Thoracic aorta (tissue), 2 donors: ENCODE results near the gene RFX7. TPM values are rescaled to one million over a fixed set of nuclear protein-coding genes. Genes with fewer than 3 reads are reported as not detected.

ENCODE experiments used
- ATAC-seq: fragments of 150-250 bp; one replicate; pipeline ENCODE4 v1.8.0; 2017; ENCODE audit warnings: low read depth; ENCODE audit not compliant: insufficient number of reproducible peaks, low FRiP score
- DNase-seq: peaks from one replicate; pipeline ENCODE4 v3.0.0-alpha.2; 2020; ENCODE audit warnings: low spot score
- H3K27ac ChIP-seq, 2 donors: fragments of 200-600 bp; sonication (generic); 1 replicate in 1 of 2; 2 replicates in 1 of 2; pipeline ENCODE4 v1.5.1; 2016; ENCODE audit warnings: mild to moderate bottlenecking in 2 of 2, moderate library complexity in 2 of 2
- H3K27me3 ChIP-seq: fragments of 200-600 bp; sonication (generic); replicated peaks from 2 replicates; pipeline ENCODE4 v1.6.0; 2016; ENCODE audit warnings: mild to moderate bottlenecking; ENCODE audit not compliant: insufficient read depth
- H3K36me3 ChIP-seq: fragments of 200-600 bp; sonication (generic); one replicate; pipeline ENCODE4 v1.5.1; 2016
- H3K4me1 ChIP-seq, 2 donors: fragments of 200-600 bp; sonication (generic); 1 replicate in 1 of 2; 2 replicates in 1 of 2; pipeline versions ENCODE4 v1.5.1 to v1.6.0; 2016; ENCODE audit warnings: low read depth in 2 of 2, mild to moderate bottlenecking in 1 of 2; ENCODE audit not compliant: control insufficient read depth in 1 of 2
- H3K4me3 ChIP-seq: fragments of 200-600 bp; sonication (generic); 2 replicates; pipeline ENCODE4 v1.5.1; 2016; ENCODE audit warnings: mild to moderate bottlenecking
- H3K9me3 ChIP-seq: fragments of 200-600 bp; sonication (generic); 2 replicates; pipeline ENCODE4 v1.5.1; 2016
- total RNA-seq, 2 donors: library from RNA; depleted of rRNA; stranded (reverse); fragments of >200 nt; gene quantifications; one replicate each; pipeline versions ENCODE4 v1.1.0 to v1.2.3, GENCODE V29; 2016
- TF ChIP-seq, protein P1 (sequence below): fragments of 200-600 bp; sonication (generic); IDR thresholded peaks from one replicate; pipeline ENCODE4 v1.5.1; 2019; ENCODE audit warnings: antibody characterized with exemption

The RFX7 gene
- total RNA-seq, 2 donors from 2014 or later, result 7.0 to 8.0 TPM

DNA sequence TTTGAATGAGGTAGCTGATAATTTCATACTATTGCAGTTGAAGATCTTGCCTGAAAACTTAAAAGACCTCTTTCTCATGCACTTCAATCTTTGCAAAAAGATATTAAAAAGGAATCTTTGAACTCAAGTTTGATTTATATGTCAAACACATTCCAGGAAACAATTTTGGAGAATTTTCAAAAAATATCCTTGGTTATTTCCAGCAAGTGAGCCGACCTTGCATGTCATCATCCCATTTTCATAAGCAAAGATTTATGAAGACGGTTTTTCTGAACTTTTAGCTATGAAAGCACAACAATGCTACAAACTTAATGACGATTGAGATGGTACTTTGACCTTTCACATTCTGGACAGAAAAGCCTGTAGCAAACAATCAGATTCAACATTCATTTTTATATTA lies 95.6 kb downstream of the RFX7 start:
- TF ChIP-seq, protein P1, sequence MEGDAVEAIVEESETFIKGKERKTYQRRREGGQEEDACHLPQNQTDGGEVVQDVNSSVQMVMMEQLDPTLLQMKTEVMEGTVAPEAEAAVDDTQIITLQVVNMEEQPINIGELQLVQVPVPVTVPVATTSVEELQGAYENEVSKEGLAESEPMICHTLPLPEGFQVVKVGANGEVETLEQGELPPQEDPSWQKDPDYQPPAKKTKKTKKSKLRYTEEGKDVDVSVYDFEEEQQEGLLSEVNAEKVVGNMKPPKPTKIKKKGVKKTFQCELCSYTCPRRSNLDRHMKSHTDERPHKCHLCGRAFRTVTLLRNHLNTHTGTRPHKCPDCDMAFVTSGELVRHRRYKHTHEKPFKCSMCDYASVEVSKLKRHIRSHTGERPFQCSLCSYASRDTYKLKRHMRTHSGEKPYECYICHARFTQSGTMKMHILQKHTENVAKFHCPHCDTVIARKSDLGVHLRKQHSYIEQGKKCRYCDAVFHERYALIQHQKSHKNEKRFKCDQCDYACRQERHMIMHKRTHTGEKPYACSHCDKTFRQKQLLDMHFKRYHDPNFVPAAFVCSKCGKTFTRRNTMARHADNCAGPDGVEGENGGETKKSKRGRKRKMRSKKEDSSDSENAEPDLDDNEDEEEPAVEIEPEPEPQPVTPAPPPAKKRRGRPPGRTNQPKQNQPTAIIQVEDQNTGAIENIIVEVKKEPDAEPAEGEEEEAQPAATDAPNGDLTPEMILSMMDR, result no peak
- no peaks in the 10 kb centered on the region for H3K27me3 ChIP-seq
- ATAC-seq (no peak), DNase-seq (no peak)
- H3K27ac ChIP-seq, result no peak overlapping the region
- H3K4me1 ChIP-seq, result peaks cover 0 to 11% of the 10 kb centered on the region in 2 donors
- H3K9me3 ChIP-seq, result no peaks in the 10 kb centered on the region
- no peaks in the 10 kb centered on the region for H3K36me3 ChIP-seq
- no peak overlapping the region for H3K4me3 ChIP-seq

DNA sequence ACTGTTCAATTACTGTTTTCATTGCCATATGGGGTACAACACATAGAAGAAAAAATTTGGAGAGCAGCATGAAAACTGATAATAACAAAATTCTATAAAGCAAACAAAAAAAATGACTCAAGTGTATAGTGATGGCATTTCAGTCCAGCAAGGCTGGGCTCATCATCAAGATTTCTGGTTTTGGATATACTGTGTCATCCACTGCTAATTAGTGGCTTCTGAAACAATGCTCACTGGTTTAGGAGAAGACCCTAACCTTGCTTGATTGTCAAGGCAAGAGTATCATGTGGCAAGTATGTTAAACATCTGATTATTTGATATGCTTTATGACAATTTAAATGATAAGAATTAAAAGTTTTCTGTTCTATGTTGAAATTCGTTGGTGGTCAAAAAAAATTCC lies 96.9 kb downstream of the RFX7 start:
- Histone ChIP-seq H3K27ac (no peak overlapping the region), H3K36me3 (peaks cover 8% of the 10 kb centered on the region), H3K4me1 (peaks cover 0 to 11% of the 10 kb centered on the region in 2 donors), H3K9me3 (no peaks in the 10 kb centered on the region), H3K4me3 (no peak overlapping the region), H3K27me3 (no peaks in the 10 kb centered on the region)
- DNase-seq (no peak), ATAC-seq (no peak)
- TF ChIP-seq, protein P1, result no peak

DNA sequence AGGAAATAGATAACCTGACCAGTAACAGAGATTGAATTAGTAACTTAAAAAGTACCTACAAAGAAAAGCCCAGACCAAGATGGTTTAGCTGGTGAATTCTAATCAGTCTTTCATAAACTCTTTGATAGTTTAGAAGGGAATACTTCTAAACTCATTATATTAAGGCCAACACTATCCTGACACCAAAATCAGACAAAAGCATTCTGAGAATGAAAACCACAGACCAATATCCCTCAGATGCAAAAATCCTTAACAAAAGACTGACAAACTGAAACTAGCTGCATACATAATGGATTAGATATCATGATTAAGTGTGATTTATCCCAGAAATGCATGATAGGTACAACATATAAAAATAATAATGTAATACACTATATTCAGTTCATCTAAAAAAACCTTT lies 115.6 kb downstream of the RFX7 start:
- TF ChIP-seq, protein P1, result no peak

DNA sequence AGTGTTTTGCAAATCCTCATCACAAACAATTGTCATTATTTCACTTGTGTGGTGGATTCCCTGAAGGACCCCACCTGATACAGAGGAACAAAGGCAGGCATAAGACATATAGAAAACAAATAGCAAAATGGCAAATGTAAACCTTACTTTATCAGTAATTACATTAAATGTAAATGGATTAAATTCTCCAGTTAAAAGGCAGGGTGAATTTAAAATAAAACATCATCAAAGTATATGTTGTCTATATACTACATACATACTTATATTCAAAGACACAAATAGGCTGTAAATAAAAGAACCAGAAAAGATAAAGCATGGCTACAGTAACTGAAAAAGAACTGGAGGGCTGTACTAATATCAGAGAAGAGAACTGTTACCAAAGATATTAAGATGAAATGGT lies 117.3 kb downstream of the RFX7 start:
- TF ChIP-seq, protein P1, result no peak
- Histone ChIP-seq H3K27ac (no peak overlapping the region), H3K36me3 (no peaks in the 10 kb centered on the region), H3K9me3 (peaks cover 15% of the 10 kb centered on the region), H3K27me3 (no peaks in the 10 kb centered on the region), H3K4me1 (no peaks in the 10 kb centered on the region), H3K4me3 (no peak overlapping the region)
- ATAC-seq (no peak), DNase-seq (no peak)

More for the DNA sequence above, 115.6 kb downstream of the RFX7 start:
- peaks cover 15% of the 10 kb centered on the region for H3K9me3 ChIP-seq
- ATAC-seq, result no peak
- H3K27me3 ChIP-seq, result no peaks in the 10 kb centered on the region
- DNase-seq, result no peak
- no peak overlapping the region for H3K27ac ChIP-seq
- no peaks in the 10 kb centered on the region for H3K36me3 ChIP-seq
- H3K4me1 ChIP-seq, result no peaks in the 10 kb centered on the region
- H3K4me3 ChIP-seq, result no peak overlapping the region

DNA sequence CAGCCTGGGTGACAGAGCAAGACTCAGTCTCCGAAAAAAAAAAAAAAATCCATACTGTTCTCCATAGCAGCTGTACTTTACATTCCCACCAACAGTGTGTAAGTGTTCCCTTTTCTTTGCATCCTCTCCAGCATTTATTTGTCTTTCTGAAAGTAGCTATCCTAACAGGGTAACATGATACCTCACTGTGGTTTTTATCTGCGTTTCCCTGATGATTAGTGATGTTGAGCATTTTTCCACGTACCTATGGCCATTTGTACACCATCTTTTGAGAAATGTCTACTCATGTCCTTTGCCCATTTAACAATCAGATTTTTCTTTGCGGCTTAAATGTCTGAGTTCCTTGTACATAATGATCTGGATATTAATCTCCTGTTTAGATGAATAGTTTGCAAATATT lies 119.3 kb downstream of the RFX7 start:
- no peak for ATAC-seq
- TF ChIP-seq, protein P1, result no peak
- peaks cover 15% of the 10 kb centered on the region for H3K9me3 ChIP-seq
- no peaks in the 10 kb centered on the region for H3K27me3 ChIP-seq
- no peaks in the 10 kb centered on the region for H3K36me3 ChIP-seq
- no peak overlapping the region for H3K4me3 ChIP-seq
- no peak for DNase-seq
- no peak overlapping the region for H3K27ac ChIP-seq
- no peaks in the 10 kb centered on the region for H3K4me1 ChIP-seq
